Measurements from ENCODE around the gene CPSF2. TPM values are rescaled to one million over a fixed set of nuclear protein-coding genes. Genes with fewer than 3 reads are reported as not detected.

CPSF2 gene
- total RNA-seq, 1 donor from 2014 or later = 120 TPM

Other genes with a start within 250 kb of the CPSF2 start
- gene FBLN5, start 174.3 kb upstream of the CPSF2 start, total RNA-seq = 0.68 and 1.3 TPM in 2 replicates
- 38.6 and 42.0 TPM in 2 replicates for gene TRIP11, start 81.9 kb upstream of the CPSF2 start, total RNA-seq
- 23.7 and 25.2 TPM in 2 replicates for gene ATXN3, start 15.4 kb upstream of the CPSF2 start, total RNA-seq
- gene NDUFB1, start 263 bp upstream of the CPSF2 start, total RNA-seq = 76.1 and 77.9 TPM in 2 replicates
- not detected in 2 replicates for gene SLC24A4, start 201.2 kb downstream of the CPSF2 start, total RNA-seq

Measured in activated CD4-positive, alpha-beta T cell treated with anti-CD3 and anti-CD28 coated beads, Interleukin-2, amount 10 ng/mL, durations not matched to agents 24 days and 14 days (primary cell).